Lower leg skin (tissue), 4 donors: ENCODE data around the gene HK1. TPM values are rescaled to one million over a fixed set of nuclear protein-coding genes. Genes with fewer than 3 reads are reported as not detected.

Experiments
- DNase-seq, 2 donors: peaks; one replicate each; pipeline ENCODE4 v3.0.0-alpha.2; 2019; ENCODE audit warnings: low spot score in 2 of 2
- H3K4me3 ChIP-seq: fragments of 200-600 bp; sonication (generic); 2 replicates; pipeline ENCODE4 v1.5.1; 2017; ENCODE audit warnings: mild to moderate bottlenecking, low read depth; ENCODE audit not compliant: poor library complexity, severe bottlenecking
- CTCF ChIP-seq, 3 donors: fragments of 450-650 bp; IDR thresholded peaks; one replicate each; pipeline ENCODE4 v1.5.1; 2016; ENCODE audit warnings: antibody characterized with exemption in 3 of 3, mild to moderate bottlenecking in 3 of 3, moderate library complexity in 2 of 3
- POLR2A ChIP-seq, 2 donors: fragments of 450-650 bp; IDR thresholded peaks; one replicate each; pipeline ENCODE4 v1.6.1; 2016 to 2017; ENCODE audit warnings: antibody characterized with exemption in 2 of 2, mild to moderate bottlenecking in 1 of 2, moderate library complexity in 1 of 2
- WGBS, 2 donors: methylation state at CpG; one replicate each; pipeline ENCODE4 v1.1.5; 2018; 5-methylcytosine and 5-hydroxymethylcytosine counted together
- intact Hi-C: fragments of 100-400 bp; cut with DNase I; formaldehyde crosslinking; loops from one replicate; pipeline ENCODE4 v1.15.0; 2023; ENCODE audit warnings: low total_unique reads
- total RNA-seq, 4 donors: library from RNA; depleted of rRNA; stranded (reverse); fragments of >200 nt; gene quantifications; one replicate each; pipeline ENCODE4 v1.1.0, GENCODE V29; 2016

The HK1 gene
- total RNA-seq, 4 donors from 2014 or later, result 117 to 162 (median 158) TPM

DNA sequence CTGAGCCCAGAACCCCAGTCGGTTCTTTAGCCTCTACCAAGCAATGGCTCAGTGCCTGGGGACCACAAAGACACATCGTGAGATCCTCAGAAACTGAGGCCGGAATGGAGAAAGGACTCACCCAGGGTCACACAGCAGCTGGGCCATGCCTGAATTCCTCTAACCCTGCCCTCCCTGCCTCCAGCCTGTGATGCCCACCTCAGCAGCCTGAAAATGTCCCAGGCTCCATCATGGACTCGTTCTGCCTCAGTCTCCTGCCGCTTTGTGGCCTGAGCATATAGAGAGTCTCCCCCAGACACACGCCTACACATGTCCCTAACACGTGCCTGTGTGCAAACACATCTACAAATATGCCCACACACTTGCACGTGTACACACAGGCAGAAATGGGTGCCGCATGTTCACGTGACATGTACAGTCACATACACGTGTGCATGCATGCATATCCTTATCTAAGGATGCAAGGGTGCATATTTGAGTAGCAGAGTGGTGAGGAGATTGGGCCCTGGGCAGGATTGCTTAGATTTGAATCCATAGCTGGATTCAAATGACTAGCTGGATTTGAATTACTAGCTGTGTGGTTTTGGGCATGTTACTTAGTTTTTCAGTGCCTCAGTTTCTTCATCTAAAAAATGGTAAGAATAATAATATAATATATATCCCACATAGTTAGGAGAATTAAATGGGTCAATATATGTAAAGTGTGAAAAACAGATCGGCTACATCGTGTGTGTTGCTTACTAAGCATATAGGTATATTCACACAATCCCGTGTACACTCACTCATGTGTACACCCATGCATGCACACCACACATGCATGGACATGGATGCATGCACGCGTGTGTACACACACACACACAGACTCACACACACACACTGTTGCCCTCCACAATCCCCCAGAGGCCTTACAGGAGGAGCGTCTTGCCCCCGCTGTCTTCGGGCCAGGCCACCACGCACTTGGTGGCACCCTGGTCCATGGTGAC is 136.0 kb downstream of the HK1 start:
- WGBS, 2 donors, result 83 to 88% methylated on average over 20 of the region's 20 CpGs
- no peak for TF ChIP-seq POLR2A (IDR thresholded peaks at IDR 0.05)
- no peak for TF ChIP-seq CTCF (IDR thresholded peaks at IDR 0.05)
- no peak for DNase-seq
- intact Hi-C loops, result loop anchor here (5.0 kb wide), 1 partner anchor 93 kb away; no protein-coding TSS in a partner anchor
- no peak overlapping the region for H3K4me3 ChIP-seq

- no peak for TF ChIP-seq CTCF (IDR thresholded peaks at IDR 0.05)
- no peak for TF ChIP-seq POLR2A (IDR thresholded peaks at IDR 0.05)
- DNase-seq, result no peak
- H3K4me3 ChIP-seq, result no peak overlapping the region
- WGBS, 2 donors, result 88 to 92% methylated on average over 13 of the region's 13 CpGs
- intact Hi-C loops, result no loop called here
Measured at GRCh38 chr10:69415049-69415448, 136.8 kb downstream of the HK1 start.

DNA sequence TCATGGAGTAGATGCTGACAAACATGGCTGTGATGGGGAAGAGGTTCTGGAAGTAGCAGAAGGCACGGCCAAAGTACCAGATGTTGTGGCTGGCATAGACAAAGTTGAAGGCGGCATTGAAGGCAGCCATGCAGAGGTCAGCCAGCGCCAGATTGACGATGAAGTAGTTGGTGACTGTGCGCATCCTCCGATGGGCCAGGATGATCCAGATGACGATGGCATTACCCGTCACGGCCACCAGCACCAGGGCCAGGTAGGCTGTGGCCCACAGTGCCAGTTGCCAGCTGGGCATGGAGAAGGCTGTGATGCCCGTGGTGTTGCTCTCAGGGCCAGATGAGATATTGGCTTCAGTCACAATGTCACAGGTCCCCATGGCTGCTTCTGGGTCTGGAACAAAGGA is 137.7 kb downstream of the HK1 start:
- H3K4me3 ChIP-seq, result no peak overlapping the region
- intact Hi-C loops, result no loop called here
- DNase-seq, result no peak
- WGBS, 2 donors, result 89 to 95% methylated on average over 10 of the region's 10 CpGs
- TF ChIP-seq CTCF (IDR thresholded peaks at IDR 0.05) (no peak), POLR2A (IDR thresholded peaks at IDR 0.05) (no peak)

- DNase-seq, result no peak
- no peak for TF ChIP-seq POLR2A (IDR thresholded peaks at IDR 0.05)
- WGBS, 2 donors, result 45 to 54% methylated on average over 8 of the region's 10 CpGs
- no peak within 1 kb of the TSS for H3K4me3 ChIP-seq
- intact Hi-C loops, result no loop called here
Measured at GRCh38 chr10:69416695-69417094, 138.4 kb downstream of the HK1 start, which contains the start of gene TACR2. TSS of gene TACR2 (minus strand) at chr10:69416918. CDS start at chr10:69416323, 595 bp downstream.

- TF ChIP-seq CTCF (IDR thresholded peaks at IDR 0.05), result no peak
- no peak for TF ChIP-seq POLR2A (IDR thresholded peaks at IDR 0.05)
- DNase-seq, result no peak
- H3K4me3 ChIP-seq, result no peak overlapping the region
- 78 to 93% methylated on average over 11 of the region's 11 CpGs for WGBS, 2 donors
- intact Hi-C loops, result no loop called here
Measured at GRCh38 chr10:69417542-69417941, 139.2 kb downstream of the HK1 start.

GRCh38 chr10:69418052-69418752 is 139.9 kb downstream of the HK1 start:
- no peak overlapping the region for H3K4me3 ChIP-seq
- intact Hi-C loops, result no loop called here
- no peak for DNase-seq
- WGBS, 2 donors, result 77 to 83% methylated on average over 8 of the region's 8 CpGs
- no peak for TF ChIP-seq POLR2A (IDR thresholded peaks at IDR 0.05)
- TF ChIP-seq CTCF (IDR thresholded peaks at IDR 0.05), result no peak
